Kidney epithelial cell (primary cell): Measurements from ENCODE around the gene NUP54. TPM values are rescaled to one million over a fixed set of nuclear protein-coding genes. Genes with fewer than 3 reads are reported as not detected.

Experiments used
- DNase-seq: peaks from one replicate; pipeline ENCODE4 v3.0.0-alpha.2; 2010; ENCODE audit warnings: low read depth
- H3K27me3 ChIP-seq: 2 replicates; pipeline ENCODE4 v1.6.0; 2011; ENCODE audit warnings: low read length; ENCODE audit not compliant: control insufficient read depth, insufficient read depth
- H3K36me3 ChIP-seq: 2 replicates; pipeline ENCODE4 v1.5.1; 2011; ENCODE audit warnings: low read length; ENCODE audit not compliant: control insufficient read depth, insufficient read depth
- H3K4me3 ChIP-seq: 2 replicates; pipeline ENCODE4 v1.5.1; 2011; ENCODE audit warnings: low read depth, mild to moderate bottlenecking, control low read depth, low read length
- CTCF ChIP-seq: IDR thresholded peaks from 2 replicates; pipeline ENCODE4 v1.5.1; 2011; ENCODE audit warnings: mild to moderate bottlenecking, moderate library complexity, low read length, control low read depth, inconsistent platforms; ENCODE audit not compliant: insufficient read depth, poor library complexity, severe bottlenecking
- total RNA-seq: library from RNA; depleted of rRNA; stranded (reverse); fragments of >200 nt; gene quantifications from 2 replicates; pipeline ENCODE4 v1.2.3, GENCODE V29; 2015

The NUP54 gene
- total RNA-seq, 1 donor from 2014 or later, result 33.0 TPM

- Histone ChIP-seq H3K27me3 (no peaks in the 10 kb centered on the region), H3K36me3 (no peaks in the 10 kb centered on the region), H3K4me3 (no peak overlapping the region)
- TF ChIP-seq CTCF, result no peak
- DNase-seq, result no peak
Observed at GRCh38 chr4:76091052-76091451, 57.1 kb downstream of the NUP54 start.

- Histone ChIP-seq H3K27me3 (no peaks in the 10 kb centered on the region), H3K4me3 (no peak overlapping the region), H3K36me3 (no peaks in the 10 kb centered on the region)
- peak; percentile 52 for DNase-seq
- no peak for TF ChIP-seq CTCF
Observed at GRCh38 chr4:76090241-76090691, 57.9 kb downstream of the NUP54 start.

GRCh38 chr4:76088719-76089118, 59.5 kb downstream of the NUP54 start:
- no peak for DNase-seq
- H3K27me3 ChIP-seq, result no peaks in the 10 kb centered on the region
- TF ChIP-seq CTCF, result no peak
- H3K4me3 ChIP-seq, result no peak overlapping the region
- H3K36me3 ChIP-seq, result no peaks in the 10 kb centered on the region

GRCh38 chr4:76087007-76087769, 61.0 kb downstream of the NUP54 start:
- no peak overlapping the region for H3K4me3 ChIP-seq
- H3K27me3 ChIP-seq, result no peaks in the 10 kb centered on the region
- peak; percentile 73 for TF ChIP-seq CTCF
- DNase-seq, result peak; percentile 25
- H3K36me3 ChIP-seq, result no peaks in the 10 kb centered on the region

GRCh38 chr4:76084542-76084941, 63.7 kb downstream of the NUP54 start:
- no peak overlapping the region for H3K4me3 ChIP-seq
- no peaks in the 10 kb centered on the region for H3K27me3 ChIP-seq
- TF ChIP-seq CTCF, result no peak
- H3K36me3 ChIP-seq, result no peaks in the 10 kb centered on the region
- DNase-seq, result no peak
